ENCODE measurements around the gene DIP2C. TPM values are rescaled to one million over a fixed set of nuclear protein-coding genes. Genes with fewer than 3 reads are reported as not detected.
A peak's percentile ranks its signal among the peaks of the same experiment; 100 is the strongest.

DIP2C gene
- total and polyA plus RNA-seq, 8 donors, result 2.4 to 40.1 (median 21.0) TPM

DNA sequence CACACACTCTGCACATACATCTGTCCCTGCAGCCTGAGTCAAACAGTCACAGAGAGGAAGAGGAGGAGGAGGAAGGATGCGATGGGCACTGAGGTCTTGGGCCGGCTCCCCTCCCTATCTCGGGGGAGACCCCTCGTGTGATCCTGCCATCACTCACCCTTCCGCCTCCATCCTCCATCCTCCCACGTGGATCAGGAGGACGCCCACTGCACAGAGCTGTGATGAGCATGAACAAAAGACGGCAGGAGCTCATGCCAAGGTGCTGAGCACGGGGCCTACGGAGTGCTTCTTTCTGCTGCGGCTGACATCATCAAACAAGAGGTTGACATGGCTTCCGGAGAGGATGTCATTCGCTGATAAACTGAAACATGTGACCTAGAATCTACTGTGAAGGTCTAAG is 68.0 kb downstream of the DIP2C start:
- DNase-seq, result no peak
- TF ChIP-seq, protein P1, sequence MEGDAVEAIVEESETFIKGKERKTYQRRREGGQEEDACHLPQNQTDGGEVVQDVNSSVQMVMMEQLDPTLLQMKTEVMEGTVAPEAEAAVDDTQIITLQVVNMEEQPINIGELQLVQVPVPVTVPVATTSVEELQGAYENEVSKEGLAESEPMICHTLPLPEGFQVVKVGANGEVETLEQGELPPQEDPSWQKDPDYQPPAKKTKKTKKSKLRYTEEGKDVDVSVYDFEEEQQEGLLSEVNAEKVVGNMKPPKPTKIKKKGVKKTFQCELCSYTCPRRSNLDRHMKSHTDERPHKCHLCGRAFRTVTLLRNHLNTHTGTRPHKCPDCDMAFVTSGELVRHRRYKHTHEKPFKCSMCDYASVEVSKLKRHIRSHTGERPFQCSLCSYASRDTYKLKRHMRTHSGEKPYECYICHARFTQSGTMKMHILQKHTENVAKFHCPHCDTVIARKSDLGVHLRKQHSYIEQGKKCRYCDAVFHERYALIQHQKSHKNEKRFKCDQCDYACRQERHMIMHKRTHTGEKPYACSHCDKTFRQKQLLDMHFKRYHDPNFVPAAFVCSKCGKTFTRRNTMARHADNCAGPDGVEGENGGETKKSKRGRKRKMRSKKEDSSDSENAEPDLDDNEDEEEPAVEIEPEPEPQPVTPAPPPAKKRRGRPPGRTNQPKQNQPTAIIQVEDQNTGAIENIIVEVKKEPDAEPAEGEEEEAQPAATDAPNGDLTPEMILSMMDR (IDR thresholded peaks at IDR 0.05), result no peak
- TF ChIP-seq EP300 (IDR thresholded peaks at IDR 0.05), result no peak
- no peak for TF ChIP-seq POLR2AphosphoS5 (IDR thresholded peaks at IDR 0.05)
- no peak for TF ChIP-seq POLR2A (IDR thresholded peaks at IDR 0.05)
- Histone ChIP-seq H3K27ac (peak overlapping the region in 2 of 5 donors; percentile 8 to 83), H3K9me3 (no peaks in the 10 kb centered on the region), H3K4me3 (no peak overlapping the region), H3K36me3 (no peaks in the 10 kb centered on the region), H3K27me3 (no peaks in the 10 kb centered on the region), H3K4me1 (peaks cover 28 to 81% (median 62%) of the 10 kb centered on the region in 4 donors)
- intact Hi-C loops (cut with DNase I; ENCODE audit: low total_unique reads), result no loop called here
- WGBS, 5 donors, result 71 to 85% (median 78%) methylated on average over 13 of the region's 13 CpGs

DNA sequence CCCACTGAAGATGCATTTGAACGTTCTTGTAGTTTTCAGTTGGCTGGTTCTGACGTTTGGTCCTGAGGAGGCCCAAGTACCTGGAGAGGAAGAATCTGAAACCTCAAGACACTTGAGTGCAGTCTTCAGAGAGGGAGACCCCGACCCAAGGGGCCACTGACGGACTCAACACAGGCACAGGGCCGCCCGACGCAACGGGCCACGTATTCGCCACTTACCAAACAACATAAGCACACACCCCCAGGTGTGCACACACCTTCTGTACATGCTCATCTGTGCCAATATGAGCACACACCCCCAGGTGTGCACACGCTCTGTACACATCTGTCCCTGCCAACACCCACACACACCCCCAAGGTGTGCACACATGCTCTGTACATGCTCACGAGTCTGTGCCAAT is 68.5 kb downstream of the DIP2C start:
- Histone ChIP-seq H3K4me3 (no peak overlapping the region), H3K4me1 (peaks cover 31 to 81% (median 63%) of the 10 kb centered on the region in 4 donors), H3K27ac (peak overlapping the region in 1 of 5 donors; percentile 3), H3K36me3 (no peaks in the 10 kb centered on the region), H3K9me3 (no peaks in the 10 kb centered on the region), H3K27me3 (no peaks in the 10 kb centered on the region)
- no peak for DNase-seq
- TF ChIP-seq POLR2A (IDR thresholded peaks at IDR 0.05) (no peak), POLR2AphosphoS5 (IDR thresholded peaks at IDR 0.05) (no peak), EP300 (IDR thresholded peaks at IDR 0.05) (no peak)
- TF ChIP-seq, protein P1 (IDR thresholded peaks at IDR 0.05), result no peak
- intact Hi-C loops (cut with DNase I; ENCODE audit: low total_unique reads), result no loop called here
- 83 to 92% (median 88%) methylated on average over 10 to 12 of the region's 12 CpGs for WGBS, 5 donors

DNA sequence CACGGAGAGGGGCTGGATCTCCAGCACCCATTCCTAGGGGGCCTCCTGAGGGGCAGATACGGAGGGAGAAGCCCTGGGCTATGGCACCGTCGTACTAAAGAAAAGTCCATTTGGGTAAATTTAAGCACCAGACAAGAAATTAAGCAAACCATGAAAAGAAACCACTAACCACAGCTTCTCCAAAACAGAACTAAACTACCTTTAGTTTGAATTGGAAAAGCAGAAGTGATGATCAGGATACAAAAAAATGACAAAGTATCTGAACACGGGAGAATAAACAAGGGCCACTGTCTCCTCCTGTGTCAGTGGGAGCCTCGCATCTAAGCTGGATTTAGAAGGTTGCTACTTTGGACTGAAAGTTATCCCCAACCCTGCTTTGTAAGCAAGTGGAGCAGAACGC is 69.1 kb downstream of the DIP2C start:
- H3K4me3 ChIP-seq, result no peak overlapping the region
- DNase-seq, result no peak
- WGBS, 5 donors, result 70 to 79% (median 74%) methylated on average over 7 of the region's 7 CpGs
- H3K4me1 ChIP-seq, result peaks cover 31 to 81% (median 64%) of the 10 kb centered on the region in 4 donors
- no peaks in the 10 kb centered on the region for H3K27me3 ChIP-seq
- intact Hi-C loops (cut with DNase I; ENCODE audit: low total_unique reads), result no loop called here
- peak overlapping the region in 1 of 5 donors; percentile 3 for H3K27ac ChIP-seq
- H3K36me3 ChIP-seq, result no peaks in the 10 kb centered on the region
- no peak for TF ChIP-seq EP300 (IDR thresholded peaks at IDR 0.05)
- TF ChIP-seq, protein P1 (IDR thresholded peaks at IDR 0.05), result no peak
- TF ChIP-seq POLR2AphosphoS5 (IDR thresholded peaks at IDR 0.05), result no peak
- no peak for TF ChIP-seq POLR2A (IDR thresholded peaks at IDR 0.05)
- H3K9me3 ChIP-seq, result no peaks in the 10 kb centered on the region

DNA sequence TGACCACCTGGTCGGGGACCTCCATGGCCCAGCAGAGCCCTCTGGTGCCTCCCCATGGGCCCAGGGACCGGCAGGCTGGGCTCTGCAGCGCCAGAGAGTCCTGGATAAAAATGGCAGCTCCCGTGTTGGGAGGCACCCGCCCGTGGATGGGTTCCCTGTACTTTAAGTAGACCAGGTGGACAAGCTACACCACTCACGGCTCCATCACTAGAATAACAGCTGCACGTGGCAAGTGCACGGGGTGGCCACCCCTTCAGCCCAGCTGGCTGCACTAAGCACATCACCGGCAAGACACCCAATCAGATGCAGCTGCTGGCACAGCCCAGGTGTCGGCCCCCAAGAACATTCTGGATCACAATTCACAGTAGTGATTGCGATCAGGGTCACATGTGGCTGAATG is 69.8 kb downstream of the DIP2C start:
- no peaks in the 10 kb centered on the region for H3K27me3 ChIP-seq
- no peaks in the 10 kb centered on the region for H3K9me3 ChIP-seq
- intact Hi-C loops (cut with DNase I; ENCODE audit: low total_unique reads), result no loop called here
- 80 to 93% (median 86%) methylated on average over 4 to 12 of the region's 12 CpGs for WGBS, 5 donors
- no peak for DNase-seq
- no peak for TF ChIP-seq POLR2AphosphoS5 (IDR thresholded peaks at IDR 0.05)
- TF ChIP-seq, protein P1 (IDR thresholded peaks at IDR 0.05), result no peak
- no peak for TF ChIP-seq EP300 (IDR thresholded peaks at IDR 0.05)
- no peak for TF ChIP-seq POLR2A (IDR thresholded peaks at IDR 0.05)
- no peaks in the 10 kb centered on the region for H3K36me3 ChIP-seq
- H3K27ac ChIP-seq, result no peak overlapping the region
- peaks cover 34 to 81% (median 64%) of the 10 kb centered on the region in 4 donors for H3K4me1 ChIP-seq
- H3K4me3 ChIP-seq, result no peak overlapping the region

Data from stomach (tissue), 9 donors.